ENCODE measurements around the gene PXDN.

GRCh38 chr2:1741851-1742250 is 2.5 kb downstream of the PXDN start:
- TF ChIP-seq POLR2A (IDR thresholded peaks at IDR 0.05; ENCODE audit: low read depth, low read length) (no peak), POLR2AphosphoS5 (IDR thresholded peaks at IDR 0.05; ENCODE audit: low read depth, low read length) (no peak), TAF1 (IDR thresholded peaks at IDR 0.05; ENCODE audit: borderline replicate concordance, low read depth, low read length) (no peak)

All from GM12892 (cell line).